Measurements from ENCODE around the gene CDYL2. TPM values are rescaled to one million over a fixed set of nuclear protein-coding genes. Genes with fewer than 3 reads are reported as not detected.

The CDYL2 gene
- total RNA-seq, 2 donors from 2014 or later: 12.1 to 16.0 TPM

DNA sequence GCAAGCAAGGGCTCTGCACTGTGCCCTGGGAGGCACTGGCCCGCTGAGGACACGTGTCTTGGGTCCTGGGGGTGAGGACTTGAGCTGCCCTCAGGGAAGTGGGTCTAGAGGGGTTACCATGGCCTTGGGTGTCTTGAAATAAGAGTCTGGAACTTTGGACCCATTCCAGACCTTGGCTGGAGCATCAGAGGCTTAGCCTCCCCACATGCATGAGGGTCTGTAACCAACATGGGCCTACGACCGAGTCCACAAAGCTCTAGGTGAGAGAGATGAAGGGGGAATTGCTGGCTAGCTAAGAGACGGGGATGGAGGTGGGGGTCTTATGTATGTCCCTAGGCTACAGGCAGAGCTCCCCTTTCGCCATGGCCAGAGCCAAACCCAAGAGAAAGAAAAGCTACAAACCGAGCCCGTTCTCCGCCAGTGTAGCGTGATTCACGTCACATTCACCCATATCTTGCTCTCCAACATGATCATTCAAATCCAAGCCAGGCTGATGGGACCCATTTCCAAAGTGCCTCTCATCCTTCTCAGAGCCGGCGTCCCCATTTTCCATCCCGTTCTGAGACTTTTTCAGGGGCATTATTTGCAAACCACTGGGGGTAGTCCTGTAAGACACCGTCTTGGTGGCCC is 120.1 kb downstream of the CDYL2 start:
- DNase-seq (ENCODE audit: low spot score): no peak
- intact Hi-C loops (cut with DNase I): no loop called here

DNA sequence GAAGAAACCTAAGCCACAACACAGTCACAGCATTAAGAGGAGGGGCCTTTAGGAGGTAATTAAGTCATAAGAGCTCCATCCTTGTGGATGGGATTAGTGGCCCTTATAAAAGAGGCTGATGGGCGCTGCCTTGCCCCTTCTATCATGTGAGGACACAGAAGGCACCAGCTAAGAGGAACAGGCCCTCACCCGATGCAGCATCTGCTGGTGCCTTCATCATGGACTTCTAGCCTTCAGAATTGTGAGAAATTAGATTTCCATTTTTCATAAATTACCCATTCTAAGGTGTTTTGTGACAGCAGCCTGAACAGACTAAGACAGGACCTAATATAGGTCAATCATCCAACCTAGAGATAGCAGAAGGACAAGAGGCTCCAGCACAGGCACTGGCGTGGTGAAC is 120.8 kb downstream of the CDYL2 start:
- intact Hi-C loops (cut with DNase I): no loop called here
- DNase-seq (ENCODE audit: low spot score): no peak

GRCh38 chr16:80682421-80683070 is 121.9 kb downstream of the CDYL2 start:
- intact Hi-C loops (cut with DNase I): no loop called here
- no peak for DNase-seq (ENCODE audit: low spot score)

- no peak for DNase-seq (ENCODE audit: low spot score)
- intact Hi-C loops (cut with DNase I): no loop called here
Observed at GRCh38 chr16:80681436-80681835, 123.0 kb downstream of the CDYL2 start.

GRCh38 chr16:80680839-80681238 is 123.6 kb downstream of the CDYL2 start:
- DNase-seq (ENCODE audit: low spot score): no peak
- intact Hi-C loops (cut with DNase I): no loop called here

GRCh38 chr16:80680046-80680445 is 124.4 kb downstream of the CDYL2 start:
- DNase-seq (ENCODE audit: low spot score): no peak
- intact Hi-C loops (cut with DNase I): no loop called here

DNA sequence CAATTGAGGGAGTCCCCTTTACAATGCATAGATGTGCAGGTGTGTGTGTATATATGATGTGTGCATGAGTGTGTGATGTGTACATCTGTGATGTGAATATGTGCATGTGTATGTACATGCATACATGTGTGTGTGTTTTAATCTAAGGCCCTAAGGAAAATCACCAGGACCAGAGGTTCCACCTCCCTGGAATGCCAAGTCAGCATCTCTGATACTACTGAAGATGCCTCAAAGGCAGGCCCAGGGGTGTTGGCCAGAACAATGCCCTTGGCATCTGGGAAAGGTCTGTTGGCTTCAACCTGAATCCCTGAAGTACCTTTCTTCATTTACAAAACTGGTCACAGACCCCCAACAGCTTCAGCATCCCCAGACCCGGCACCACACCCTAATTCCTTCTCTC is 129.5 kb downstream of the CDYL2 start:
- intact Hi-C loops (cut with DNase I): no loop called here
- DNase-seq (ENCODE audit: low spot score): no peak

DNA sequence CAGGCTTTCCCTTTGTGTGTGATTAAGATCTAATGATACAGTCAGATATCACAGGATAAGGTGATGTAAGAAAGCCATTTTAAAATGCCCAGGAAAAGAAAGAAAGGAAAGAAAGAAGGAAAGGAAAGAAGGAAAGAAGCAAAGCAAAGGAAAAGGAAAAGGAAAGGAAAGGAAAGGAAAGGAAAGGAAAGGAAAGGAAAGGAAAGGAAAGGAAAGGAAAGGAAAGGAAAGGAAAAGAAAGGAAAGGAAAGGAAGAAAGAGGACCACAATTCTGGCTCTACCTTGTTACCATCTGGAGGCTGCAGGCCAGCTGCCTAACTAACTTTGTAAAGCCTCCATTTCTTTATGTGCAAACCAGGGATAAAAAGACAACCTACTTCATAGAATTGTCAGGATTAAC is 132.0 kb downstream of the CDYL2 start:
- DNase-seq (ENCODE audit: low spot score): no peak
- intact Hi-C loops (cut with DNase I): no loop called here

DNA sequence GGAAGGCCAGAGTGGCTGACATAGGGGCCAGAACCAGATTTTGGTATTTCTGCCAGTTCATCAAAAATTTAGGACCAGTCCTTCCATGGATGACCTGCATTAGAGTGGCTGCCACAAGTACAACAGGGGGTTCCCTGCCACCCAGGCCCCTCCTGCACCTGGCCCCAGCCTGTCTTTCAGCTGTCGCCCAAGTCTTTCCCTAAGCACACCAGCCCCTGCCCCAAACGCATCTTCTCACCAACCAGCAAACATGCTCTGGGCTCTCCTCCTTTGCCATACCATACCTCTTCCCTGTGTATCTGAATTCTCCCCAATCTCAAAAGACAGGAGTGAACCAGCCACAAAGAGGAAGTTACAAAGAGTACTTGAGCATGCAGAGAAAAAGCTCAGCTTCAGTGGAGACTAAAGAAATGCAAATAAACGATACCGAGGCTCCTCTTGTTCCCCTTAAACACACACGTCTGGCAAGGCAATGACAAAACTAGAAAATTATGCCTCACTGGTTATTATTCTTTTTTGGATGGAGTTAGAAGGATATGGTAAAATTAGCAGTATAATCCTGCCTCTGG is 133.0 kb downstream of the CDYL2 start:
- intact Hi-C loops (cut with DNase I): no loop called here
- no peak for DNase-seq (ENCODE audit: low spot score)

DNA sequence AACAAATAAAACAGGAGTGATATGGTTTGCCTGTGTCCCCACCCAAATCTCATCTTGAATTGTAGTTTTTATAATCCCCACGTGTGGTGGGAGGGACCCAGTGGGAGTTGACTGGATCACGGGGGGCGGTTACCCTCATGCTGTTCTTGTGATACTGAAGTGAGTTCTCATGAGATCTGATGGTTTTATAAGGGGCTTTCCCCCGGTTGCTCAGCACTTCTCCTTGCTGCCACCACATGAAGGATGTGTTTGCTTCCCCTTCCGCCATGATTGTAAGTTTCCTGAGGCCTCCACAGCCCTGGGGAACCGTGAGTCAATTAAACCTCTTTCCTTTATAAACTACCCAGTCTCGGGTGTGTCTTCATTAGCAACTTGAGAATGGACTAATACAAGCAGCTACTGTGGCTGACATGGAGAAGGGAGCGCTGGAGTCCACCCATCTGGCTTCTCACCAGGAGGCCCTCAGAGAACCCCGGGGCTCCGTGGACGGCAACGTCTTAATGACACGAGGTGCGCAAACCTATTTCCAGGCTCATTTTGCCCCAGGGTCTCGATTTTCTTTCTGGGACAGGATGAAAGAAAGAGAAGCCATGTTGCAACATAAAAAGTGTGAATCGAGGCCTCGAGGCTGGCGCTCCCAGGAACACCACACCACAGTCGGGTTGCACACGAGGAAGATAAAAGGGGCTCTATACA is 134.1 kb downstream of the CDYL2 start:
- DNase-seq (ENCODE audit: low spot score): no peak
- intact Hi-C loops (cut with DNase I): no loop called here

GRCh38 chr16:80669673-80670072 is 134.7 kb downstream of the CDYL2 start:
- no peak for DNase-seq (ENCODE audit: low spot score)
- intact Hi-C loops (cut with DNase I): no loop called here

DNA sequence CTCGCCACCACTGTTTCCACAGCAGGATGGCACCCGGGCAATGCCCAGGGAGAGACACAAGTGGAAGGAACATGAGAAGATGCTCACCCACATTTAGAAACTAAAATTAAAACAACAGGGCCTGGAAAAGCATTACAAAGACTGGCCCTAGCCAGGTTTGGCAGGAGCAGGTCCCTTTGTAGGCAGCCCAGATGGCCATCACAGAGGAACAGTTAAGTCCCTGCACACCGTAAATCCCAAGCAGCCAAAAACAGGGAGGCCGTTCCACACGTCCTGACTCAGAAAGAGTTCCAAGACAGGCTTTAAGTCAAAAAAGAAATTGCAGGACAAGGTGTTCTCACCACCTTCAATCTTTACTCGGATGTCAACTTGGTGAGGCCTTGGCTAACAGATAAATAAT is 136.5 kb downstream of the CDYL2 start:
- intact Hi-C loops (cut with DNase I): no loop called here

GRCh38 chr16:80667251-80667560 is 137.2 kb downstream of the CDYL2 start:
- no peak for DNase-seq (ENCODE audit: low spot score)
- intact Hi-C loops (cut with DNase I): no loop called here

More for the DNA sequence above, 136.5 kb downstream of the CDYL2 start:
- DNase-seq (ENCODE audit: low spot score): no peak

GRCh38 chr16:80666378-80667250 is 137.8 kb downstream of the CDYL2 start:
- DNase-seq (ENCODE audit: low spot score): no peak
- intact Hi-C loops (cut with DNase I): no loop called here

GRCh38 chr16:80665356-80665755 is 139.0 kb downstream of the CDYL2 start:
- DNase-seq (ENCODE audit: low spot score): no peak
- intact Hi-C loops (cut with DNase I): no loop called here

DNA sequence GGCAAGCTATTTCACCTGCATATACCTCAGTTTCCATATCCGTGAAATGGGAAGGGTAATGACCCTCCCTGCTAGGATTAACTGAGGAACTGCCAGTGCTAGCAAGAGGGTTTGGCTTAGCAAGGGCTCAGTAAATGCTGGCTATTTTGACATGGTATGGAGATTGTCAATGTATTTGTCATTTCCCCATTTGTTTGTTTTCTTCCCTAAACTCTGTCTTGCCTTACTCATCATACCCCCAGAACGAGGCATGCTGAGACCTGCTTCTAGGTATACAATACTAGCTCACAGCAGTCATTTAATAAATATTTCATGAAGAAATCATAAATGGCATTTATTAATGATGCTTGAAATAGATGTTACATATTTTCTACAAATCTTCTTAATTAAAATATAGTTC is 139.6 kb downstream of the CDYL2 start:
- intact Hi-C loops (cut with DNase I): no loop called here
- DNase-seq (ENCODE audit: low spot score): no peak

DNA sequence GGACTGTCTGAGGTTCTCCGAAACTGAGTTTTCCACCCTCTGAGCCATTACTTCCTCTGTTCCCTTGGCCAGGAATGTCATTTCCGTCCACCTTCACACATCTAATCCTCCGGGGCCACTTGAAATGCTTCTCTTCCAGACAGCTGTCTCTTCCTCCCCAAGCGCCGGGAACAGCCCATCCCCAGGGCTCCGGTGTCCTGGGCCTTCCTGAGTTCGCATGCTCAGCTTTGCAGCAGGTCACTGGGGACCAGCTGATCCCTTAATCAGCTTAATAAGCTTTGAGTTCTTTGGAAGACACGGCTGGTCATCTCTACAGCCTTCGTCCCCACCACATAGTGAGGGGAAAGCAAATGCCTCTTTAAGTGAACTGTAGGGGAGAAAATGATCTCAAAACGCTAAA is 140.2 kb downstream of the CDYL2 start:
- intact Hi-C loops (cut with DNase I): no loop called here
- DNase-seq (ENCODE audit: low spot score): no peak

DNA sequence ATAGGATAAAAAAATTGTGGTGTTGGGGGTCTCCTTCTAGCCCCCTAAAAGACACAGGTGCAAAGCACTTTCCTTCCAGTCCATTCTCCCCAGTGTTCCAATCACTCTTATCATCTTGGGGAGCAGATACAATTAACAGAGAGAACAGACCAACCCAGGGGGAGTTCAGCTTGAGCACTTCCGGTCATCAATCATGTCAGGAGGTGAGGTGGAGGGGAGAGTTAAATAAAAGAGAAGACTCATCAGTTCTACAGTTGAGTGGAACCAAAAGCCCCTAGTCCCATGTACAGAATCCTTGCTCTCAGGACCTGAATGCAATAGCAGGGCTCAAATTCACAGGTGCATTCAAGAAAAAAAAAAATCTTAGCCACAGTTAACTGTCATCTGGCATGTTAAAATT is 141.3 kb downstream of the CDYL2 start:
- DNase-seq (ENCODE audit: low spot score): no peak
- intact Hi-C loops (cut with DNase I): no loop called here

DNA sequence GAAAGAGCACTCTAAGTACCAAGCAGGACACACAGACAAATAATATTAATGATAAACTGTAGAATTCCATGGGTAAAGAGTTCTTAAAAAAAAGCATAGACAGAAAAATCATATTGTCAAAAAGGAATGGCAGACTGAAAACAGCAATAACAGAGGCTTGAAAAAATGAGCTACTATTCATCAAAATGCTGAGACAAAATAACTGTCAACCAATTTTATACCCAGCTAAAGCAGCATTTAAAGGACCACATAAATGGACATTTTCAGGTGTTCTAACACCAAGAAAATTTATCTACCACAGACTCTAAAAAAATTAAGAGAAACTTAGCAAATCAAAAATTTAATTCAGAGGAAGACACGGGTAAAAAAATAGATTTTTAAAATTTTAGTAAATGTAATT is 144.5 kb downstream of the CDYL2 start:
- no peak for DNase-seq (ENCODE audit: low spot score)
- intact Hi-C loops (cut with DNase I): no loop called here

DNA sequence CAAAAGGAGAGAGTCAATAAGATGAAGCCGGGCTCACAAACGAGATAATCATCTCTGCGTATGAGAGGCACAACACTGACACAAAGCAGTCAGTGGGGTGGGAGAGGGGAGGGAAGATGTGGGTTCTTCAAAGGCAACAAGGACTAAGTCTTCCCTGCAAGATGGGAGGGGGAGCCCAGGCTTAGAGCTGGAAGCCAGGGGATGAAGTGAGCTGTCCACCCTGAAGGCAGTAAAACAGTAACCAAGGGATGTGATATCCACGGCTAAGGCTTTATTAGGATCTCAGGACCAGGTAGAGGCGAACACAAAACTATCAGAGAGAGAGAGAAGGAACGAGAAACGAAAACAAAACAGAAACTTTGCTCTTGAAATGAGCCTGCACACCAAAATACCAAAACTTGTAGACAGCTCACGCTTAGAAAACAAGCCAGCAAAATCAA is 147.7 kb downstream of the CDYL2 start:
- intact Hi-C loops (cut with DNase I): no loop called here
- no peak for DNase-seq (ENCODE audit: low spot score)

Data from posterior vena cava (tissue), 2 donors.